ENCODE results near the gene ZNF497.
A peak's percentile ranks its signal among the peaks of the same experiment; 100 is the strongest.
"Not testable (repeated sequence)": the region's sequence is repeated elsewhere in the genome, so short reads cannot be mapped to it uniquely, and the experiment has no call there.

The ZNF497 gene

DNA sequence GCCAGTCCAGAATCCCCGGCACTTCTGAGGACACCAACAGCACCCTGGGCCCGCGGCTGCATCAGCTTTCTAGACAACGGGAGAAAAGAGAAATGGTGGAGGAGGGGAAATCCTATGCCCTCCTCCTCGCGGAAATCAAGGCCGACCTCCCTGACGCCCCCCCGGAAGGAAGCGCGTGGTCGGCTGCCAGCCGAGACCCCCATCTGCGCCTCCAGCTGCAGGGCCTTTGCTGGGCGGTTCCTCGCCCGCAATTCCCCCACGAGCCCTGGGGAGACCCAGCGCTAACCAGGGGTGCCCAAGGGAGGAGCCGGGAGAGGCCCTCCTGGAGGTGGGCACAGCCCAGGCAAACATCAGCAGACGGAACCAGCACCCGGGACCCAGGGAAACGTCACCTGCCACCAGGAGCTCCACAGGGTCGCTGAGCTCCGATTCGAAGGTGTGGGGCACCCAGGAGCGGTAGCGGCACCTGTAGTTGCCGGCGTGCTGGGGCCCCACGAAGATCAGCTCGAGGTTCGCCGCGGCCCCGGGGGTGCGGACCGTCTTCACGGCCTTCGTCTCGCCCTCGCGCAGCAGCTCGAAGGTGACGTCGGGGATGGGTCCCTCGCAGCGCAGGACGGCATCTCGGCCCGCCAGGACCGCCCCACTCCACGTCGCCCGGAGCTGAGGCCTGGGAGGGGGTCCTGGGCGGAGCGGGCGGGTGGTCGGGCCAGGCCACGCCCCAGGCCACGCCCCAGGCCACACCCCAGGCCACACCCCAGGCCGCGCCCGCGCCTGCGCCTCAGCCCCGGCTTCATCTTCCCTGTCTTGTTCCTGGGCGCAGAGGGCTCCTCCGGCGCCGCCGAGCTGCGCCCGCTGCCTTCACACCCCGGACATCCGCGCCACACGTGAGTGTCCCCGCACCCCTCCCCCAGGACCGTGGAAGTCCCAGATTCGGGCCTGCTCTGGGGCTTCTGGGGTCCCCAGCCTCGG lies 15.3 kb downstream of the ZNF497 start:
- peak; percentile 76 for DNase-seq

DNA sequence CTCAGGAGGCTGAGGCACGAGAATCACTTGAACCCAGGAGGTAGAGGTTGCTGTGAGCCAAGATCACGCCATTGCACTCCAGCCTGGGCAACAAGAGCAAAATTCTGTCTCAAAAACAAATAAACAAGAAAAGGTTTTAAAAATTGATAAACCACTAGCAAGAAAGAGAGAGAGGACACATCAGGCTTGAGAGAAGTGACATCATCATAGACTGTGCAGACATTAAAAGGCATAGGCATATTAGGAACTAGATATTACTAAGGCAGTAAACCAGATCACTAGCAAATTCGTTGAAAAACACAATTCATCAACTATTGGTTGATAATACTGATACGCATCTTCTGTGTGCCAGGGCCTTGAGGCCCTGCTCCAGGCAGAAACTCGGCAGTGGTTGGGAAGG lies 17.0 kb downstream of the ZNF497 start:
- no peak for DNase-seq

DNA sequence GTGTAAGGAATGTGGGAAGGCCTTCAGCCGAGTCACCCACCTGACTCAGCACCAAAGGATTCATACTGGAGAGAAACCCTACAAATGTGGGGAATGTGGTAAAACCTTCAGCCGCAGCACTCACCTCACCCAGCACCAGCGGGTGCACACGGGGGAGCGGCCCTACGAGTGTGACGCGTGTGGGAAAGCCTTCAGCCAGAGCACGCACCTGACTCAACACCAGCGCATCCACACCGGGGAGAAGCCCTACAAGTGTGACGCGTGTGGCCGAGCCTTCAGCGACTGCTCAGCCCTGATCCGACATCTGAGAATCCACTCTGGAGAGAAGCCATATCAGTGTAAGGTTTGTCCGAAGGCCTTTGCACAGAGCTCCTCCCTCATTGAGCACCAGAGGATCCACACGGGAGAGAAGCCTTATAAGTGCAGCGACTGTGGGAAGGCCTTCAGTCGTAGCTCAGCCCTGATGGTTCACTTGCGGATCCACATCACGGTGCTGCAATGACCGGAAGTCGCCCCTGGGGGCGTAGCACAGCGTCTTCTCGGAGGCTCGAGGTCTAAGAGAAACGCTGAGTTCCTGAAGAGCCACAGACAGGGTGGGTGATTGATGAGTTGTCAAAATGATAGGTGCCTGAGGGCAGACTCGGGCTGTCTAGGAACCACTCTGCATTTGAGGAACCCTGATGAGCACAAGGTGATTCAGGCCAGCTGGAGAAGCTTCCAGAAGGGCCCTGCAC lies 23.6 kb downstream of the ZNF497 start:
- no peak for DNase-seq

DNA sequence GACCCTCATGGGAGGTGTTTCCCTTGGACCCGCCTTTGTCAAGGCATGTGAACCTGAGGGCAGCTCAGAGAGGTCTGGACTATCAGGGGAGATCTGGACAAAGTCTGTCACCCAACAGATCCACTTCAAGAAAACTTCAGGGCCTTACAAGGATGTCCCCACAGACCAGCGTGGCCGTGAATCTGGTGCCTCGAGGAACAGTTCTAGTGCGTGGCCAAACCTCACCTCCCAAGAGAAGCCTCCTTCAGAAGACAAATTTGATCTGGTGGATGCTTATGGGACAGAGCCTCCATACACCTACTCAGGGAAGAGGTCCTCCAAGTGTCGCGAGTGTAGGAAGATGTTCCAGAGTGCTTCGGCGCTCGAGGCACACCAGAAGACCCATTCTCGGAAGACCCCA lies 24.2 kb downstream of the ZNF497 start:
- no peak for DNase-seq

DNA sequence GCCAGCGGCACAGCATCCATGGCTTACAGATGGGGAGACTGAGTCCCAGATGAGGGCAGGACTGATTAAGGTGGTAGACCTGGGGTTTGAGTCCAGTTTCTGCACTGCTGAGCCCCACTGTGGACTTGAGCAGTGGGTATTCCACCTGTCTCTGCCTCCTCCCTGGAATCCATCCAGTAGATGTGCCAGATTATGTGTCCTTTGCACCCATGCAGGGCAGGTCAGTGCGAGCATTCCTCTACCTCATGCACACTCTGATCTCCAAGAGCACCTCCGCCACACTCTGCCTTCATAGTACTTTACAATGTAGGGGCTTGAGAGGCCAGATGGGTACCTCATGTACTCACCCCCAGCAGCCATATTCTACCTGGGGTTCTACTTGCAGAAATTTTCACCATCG lies 25.7 kb downstream of the ZNF497 start:
- no peak for DNase-seq

DNA sequence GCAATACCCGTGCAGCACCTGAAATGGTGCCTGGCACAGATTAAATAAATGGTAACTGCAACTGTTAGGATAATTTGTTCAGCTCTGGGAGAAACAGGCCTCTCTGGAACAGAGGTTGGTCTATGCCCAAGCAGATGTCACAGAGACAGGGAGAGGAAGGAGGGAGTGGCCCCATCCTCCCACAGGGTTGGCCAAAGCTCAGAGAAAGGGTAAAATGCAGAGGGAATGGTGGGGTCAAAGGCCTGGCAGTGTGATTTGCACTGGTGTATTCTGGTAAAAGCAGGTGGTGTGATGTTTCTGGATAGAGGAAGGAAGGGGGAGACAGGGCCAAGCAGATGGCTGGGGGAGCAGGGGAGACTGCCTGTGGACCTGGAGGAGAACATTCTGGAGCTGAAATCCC lies 26.3 kb downstream of the ZNF497 start:
- DNase-seq = no peak

DNA sequence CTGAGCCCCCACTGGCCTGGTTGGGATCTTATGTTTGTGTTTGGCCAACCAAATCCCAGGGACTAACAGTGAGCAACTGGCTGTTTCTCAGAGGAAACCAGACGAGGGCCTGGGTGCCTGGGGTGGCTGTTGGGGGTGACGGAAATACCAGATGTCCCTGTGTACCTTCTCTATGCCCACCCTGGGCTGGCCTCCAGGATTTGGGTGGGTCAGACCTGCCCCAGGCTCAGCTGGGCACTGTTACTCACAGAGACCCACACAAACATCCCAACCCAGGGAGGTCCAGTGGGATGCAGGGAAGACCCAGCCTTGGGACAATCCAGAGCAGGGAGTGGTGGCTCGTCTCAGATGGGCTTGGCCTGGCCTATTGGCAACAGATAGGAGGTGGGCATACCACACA lies 26.9 kb downstream of the ZNF497 start:
- DNase-seq = no peak

DNA sequence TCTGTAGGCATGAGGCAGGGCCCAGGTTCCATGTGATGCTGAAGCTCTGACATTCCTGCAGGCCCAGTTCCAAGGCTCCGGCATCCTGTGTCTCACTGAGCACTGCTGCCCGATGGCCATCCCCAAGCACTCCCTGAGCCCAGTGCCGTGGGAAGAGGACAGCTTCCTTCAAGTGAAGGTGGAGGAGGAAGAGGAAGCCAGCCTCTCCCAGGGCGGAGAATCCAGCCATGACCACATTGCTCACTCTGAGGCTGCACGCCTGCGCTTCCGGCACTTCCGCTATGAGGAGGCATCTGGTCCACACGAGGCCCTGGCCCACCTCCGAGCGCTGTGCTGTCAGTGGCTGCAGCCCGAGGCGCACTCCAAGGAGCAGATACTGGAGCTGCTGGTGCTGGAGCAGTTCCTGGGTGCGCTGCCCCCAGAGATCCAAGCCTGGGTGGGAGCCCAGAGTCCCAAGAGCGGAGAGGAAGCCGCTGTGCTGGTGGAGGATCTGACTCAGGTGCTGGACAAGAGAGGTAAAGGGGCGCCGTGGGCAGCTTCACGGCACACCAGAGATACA lies 27.8 kb downstream of the ZNF497 start:
- DNase-seq = no peak

DNA sequence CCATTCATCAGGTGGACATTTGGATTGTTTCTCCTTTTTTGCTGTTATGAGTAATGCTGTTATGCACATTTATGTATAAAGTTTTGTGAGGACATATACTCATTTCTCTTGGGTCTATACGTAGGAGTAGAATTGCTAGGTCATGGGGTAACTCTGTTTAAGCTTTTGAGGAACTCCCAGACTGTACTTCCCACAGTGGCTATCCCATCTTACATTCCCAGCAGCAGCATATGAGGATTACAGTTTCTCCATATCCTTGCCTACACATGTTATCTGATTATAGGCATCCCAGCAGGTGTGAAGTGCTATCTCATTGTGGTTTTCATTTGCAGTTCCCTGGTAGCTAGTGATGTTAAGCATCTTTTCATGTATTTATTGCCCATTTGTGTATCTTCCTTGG lies 29.9 kb downstream of the ZNF497 start:
- no peak for DNase-seq

DNA sequence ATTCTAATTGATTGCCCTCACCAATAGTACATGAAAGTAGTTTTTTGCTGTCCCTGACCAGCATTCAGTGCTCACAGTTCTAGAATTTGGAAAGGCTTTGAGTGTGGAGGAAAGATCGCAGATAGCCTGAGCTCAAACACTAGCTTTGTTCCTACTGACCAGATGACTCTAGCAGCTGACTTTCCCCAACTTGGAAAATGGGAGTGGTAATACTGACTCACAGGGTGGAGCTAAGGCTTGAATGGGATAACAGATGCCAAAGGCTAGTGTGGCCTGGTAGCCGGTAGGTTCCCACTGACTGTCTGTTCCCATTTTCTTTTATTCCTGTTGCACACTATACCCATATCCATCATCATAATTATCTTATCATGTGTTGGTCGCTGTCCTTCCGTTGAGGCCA lies 32.1 kb downstream of the ZNF497 start:
- DNase-seq = no peak

DNA sequence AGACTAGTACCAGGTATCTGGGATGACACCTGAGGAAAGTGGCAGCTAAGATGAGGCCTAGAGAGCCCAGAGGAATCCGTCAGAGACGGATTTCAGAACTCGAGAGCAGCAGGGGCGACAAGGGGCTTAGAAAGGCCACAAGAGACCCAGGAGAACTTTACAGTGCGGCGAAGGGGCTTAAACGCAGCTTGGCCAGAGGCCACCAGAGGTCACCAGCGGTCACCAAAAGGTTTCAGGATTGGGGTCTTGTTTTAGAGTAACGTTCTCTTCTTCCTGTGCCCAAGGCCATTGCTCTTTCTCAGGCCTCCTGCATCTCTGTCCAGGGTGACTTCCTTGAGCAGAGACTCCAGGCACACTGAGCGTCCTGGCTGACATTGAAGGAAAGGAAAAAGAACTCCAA lies 33.6 kb downstream of the ZNF497 start:
- peak; percentile 43 for DNase-seq

DNA sequence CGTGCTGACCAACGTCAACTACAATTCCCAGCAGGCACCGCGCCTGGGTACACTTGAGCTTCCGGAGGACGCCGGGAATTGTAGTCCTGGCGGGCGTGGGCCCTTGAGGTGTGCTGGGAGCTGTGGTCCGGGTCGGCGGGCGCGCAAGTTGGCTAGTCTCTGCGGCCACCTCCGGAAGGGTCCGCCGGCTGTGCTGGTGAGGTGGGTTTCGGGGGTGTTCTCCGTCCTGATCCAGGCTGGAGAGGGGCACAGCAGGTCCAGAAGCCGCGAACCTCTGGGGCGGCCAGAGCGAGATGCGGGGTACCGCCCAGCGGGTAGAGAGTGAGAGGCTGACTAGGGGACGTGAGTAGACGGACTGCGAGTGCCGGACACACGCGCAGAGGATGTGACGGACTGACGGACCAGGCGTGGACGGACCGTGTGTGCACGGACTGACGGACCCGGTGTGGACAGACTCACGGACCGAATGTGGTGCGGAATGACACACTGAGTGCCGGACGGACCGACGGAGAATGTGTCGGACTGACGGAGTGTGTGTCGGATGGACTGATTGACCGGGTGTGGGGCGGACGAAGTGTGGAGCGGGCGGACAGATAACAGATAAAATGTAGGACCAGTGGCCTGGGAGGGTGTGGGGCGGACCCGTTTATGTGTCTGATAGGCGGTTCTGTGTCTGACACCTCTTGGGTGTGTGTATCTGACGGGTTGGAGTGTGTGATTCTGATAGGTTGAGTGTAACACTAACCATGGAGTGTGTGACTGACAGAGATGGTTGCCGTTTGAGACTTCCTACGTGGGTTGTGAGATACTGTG lies 35.4 kb downstream of the ZNF497 start, which contains the start of gene ZSCAN22:
Gene ZSCAN22, plus strand, starts transcription at position 81 of the 813 bp plus-strand sequence. CDS start 7,809 bp downstream, outside the sequence.
- DNase-seq = peak; percentile 96

DNA sequence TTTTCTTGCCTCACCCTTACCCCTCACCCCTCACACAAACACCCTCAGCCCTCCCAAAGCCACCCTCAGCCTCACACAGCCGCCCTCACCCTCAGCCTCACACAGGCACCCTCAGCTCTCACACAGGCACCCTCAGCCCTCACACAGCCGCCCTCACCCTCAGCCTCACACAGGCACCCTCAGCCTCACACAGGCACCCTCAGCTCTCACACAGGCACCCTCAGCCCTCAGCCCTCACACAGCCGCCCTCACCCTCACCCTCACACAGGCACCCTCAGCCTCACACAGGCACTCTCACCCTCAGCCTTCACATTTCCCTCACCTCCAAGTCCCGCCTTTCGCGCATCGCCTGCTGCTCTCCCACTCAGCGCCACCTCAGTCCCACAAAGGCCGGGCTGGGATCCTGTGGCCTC lies 36.0 kb downstream of the ZNF497 start:
- no peak for DNase-seq

DNA sequence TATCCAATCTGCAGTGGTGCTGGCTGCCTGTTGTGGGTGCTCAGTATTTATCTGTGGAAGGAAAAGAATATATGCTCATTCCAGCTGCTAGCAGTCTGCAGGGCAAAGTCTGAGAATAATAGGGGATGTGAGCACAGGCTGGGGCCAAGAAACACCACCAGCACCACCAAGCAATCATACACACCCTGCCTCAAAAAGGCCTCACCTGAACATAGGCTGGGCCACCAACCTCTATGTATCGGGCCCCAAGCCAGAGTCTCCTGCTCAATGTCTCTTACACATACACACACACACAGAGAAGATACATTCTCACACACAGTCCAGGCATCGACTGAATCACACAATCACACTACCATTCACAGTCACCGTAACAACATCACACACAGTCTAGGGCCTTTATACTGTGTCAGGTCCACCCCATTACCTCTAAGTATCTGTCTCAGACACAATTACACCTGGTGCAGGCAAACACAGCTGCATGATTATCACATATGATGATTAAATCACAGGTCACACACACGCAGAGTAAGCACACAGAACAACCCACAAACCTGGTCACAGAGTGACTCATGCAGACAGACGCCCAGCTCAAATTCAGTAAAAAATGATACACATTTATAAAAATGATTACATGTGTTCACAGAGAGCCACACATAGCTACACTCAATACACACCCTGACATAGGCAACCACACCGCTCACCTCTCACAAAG lies 37.1 kb downstream of the ZNF497 start:
- DNase-seq = no peak

DNA sequence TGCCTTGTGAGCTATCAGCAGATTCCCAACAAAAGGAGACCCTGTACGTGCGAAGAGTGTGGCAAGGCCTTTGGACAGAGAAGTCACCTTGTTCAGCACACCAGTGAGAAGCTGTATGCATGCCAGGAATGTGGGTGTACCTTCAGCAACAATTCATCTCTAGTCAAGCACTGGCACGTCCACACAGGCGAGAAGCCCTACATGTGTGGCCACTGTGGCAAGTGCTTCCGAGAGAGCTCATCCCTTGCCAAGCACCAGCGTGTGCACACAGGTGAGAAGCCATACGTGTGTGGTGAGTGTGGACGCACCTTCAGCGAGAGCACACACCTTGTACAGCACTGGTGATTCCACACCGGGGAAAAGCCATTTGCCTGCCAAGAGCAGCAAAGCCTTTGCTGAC lies 43.3 kb downstream of the ZNF497 start:
- no peak for DNase-seq

DNA sequence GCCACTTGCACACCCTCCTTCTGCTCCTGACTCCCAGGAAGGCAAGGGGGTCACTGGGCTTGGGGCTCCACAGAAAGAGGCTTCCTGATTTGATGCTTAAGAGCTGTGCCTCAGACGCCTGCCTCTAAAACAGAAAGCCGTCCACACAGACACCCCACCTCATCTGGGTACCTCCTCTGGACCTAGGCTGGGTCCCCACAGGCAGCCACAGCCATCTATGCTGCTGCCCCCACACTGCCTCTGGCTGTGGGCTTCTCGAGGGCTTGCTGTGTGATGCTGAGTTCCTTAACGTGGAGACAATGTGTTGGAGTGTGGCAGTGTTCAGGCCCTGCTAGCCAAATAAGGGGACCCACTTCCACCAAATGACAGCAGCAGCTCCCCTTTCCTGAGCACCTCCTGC lies 44.3 kb downstream of the ZNF497 start:
- DNase-seq = no peak

DNA sequence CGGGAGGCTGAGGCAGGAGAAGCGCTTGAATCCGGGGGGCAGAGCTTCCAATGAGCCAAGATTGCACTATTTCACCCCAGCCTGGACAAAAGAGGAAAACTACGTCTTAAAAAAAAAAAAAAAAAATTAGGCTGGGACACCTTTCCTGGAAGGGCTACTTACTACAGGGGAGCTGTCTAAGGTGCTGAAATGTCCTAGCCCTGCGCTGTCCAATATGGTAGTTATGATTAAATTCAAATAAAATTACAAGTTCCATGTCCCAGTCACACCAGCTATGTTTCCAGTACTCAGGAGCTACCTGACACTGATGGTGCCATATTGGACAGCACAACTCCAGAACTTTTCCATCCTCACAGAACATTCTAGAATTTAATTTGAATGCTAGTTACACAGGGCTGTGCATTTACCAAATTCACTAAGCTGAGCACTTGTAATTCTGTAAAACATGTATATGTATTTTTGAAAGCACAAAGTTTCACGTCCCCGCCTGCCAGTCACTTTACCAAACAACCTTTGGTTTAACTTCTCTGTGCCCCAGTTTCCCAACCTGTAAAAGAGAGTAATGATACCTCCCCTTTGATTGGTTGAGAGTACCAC lies 45.0 kb downstream of the ZNF497 start:
- peak; percentile 52 for DNase-seq

DNA sequence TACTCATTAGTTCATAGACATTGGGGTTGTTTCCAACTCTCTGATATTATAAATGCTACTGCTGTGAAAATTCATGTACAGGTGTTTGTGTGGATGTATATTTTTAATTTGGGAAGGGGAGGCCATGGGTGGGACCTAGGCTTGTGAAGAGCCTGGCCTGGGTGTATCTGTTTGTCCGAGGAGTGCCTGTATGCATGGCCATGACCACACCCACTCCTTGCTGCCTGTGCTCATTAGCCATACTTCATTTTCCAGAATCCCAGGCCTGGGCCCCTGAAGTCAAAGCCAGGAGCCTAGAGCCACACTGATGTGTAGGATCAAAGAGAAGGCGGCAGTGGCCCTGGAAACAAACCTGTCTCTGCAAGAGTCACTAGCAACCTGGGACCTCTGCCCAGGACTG lies 47.0 kb downstream of the ZNF497 start:
- DNase-seq = no peak

DNA sequence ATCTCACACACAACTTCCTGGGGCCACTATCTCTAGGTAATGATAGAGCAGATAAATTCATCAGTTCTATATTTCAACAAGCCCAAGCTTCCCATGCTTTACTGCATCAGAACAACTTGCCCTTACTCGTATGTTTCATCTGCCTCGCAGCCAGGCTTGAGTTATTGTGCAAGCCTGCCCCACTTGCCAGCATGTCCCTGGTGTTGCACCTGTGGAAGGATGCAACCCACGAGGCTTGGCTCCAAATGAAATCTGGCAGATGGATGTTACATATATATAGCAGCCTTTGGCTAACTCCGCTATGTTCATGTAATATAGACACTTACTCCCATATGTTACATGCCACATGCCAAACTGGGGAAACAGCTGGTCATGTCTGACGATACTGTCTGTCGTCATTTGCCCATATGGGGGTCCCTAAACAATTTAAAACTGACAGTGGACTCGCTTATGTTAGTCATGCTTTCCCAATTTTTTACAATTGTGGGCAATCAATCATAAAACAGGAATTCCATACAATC lies 51.1 kb downstream of the ZNF497 start:
- DNase-seq = no peak

DNA sequence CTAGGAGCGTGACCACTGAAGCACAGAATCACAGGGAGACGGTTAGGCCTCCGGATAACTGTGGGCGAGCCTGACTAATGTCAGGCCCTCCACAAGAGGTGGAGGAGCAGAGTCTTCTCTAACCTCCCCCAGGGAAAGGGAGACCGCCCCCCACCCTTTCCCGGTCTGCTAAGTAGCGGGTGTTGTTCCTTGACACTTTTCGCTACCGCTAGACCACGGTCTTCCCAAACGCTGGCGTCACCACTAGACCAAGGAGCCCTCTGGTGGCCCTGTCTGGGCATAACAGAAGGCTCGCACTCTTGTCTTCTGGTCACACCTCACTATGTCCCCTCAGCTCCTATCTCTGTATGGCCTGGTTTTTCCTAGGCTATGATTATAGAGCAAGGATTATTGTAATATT lies 51.9 kb downstream of the ZNF497 start:
- not testable (repeated sequence) for DNase-seq

DNA sequence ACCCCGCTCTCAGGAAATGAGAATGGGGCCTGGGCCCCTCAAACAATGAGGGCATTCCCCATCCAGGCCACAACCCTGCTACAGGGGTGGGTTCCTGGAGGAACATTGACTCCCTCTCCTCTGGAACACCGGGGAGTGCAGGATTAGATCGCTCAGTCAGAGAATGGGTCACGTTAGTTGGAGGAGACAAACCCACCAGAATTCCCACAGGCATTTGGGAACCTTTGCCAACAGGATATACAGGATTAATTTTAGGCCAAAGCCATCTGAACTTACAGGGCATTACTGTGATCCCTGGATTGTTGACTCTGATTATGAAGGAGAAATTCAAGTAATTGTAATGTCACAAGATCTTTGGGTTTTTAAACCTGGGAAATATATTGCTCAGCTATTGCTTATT lies 54.8 kb downstream of the ZNF497 start:
- no peak for DNase-seq

All from RPMI8226 (cell line).